Dedifferentiated amniotic fluid mesenchymal stem cell (primary cell): Measurements from ENCODE around the gene CTIF.

Source experiments
- DNase-seq: peaks from one replicate; pipeline ENCODE4 v3.0.0-alpha.2; 2016; ENCODE audit errors: extremely low spot score

Gene CTIF

GRCh38 chr18:48886520-48887293 is 347.9 kb downstream of the CTIF start:
- DNase-seq, result no peak

GRCh38 chr18:48887294-48887904 is 348.6 kb downstream of the CTIF start:
- no peak for DNase-seq

DNA sequence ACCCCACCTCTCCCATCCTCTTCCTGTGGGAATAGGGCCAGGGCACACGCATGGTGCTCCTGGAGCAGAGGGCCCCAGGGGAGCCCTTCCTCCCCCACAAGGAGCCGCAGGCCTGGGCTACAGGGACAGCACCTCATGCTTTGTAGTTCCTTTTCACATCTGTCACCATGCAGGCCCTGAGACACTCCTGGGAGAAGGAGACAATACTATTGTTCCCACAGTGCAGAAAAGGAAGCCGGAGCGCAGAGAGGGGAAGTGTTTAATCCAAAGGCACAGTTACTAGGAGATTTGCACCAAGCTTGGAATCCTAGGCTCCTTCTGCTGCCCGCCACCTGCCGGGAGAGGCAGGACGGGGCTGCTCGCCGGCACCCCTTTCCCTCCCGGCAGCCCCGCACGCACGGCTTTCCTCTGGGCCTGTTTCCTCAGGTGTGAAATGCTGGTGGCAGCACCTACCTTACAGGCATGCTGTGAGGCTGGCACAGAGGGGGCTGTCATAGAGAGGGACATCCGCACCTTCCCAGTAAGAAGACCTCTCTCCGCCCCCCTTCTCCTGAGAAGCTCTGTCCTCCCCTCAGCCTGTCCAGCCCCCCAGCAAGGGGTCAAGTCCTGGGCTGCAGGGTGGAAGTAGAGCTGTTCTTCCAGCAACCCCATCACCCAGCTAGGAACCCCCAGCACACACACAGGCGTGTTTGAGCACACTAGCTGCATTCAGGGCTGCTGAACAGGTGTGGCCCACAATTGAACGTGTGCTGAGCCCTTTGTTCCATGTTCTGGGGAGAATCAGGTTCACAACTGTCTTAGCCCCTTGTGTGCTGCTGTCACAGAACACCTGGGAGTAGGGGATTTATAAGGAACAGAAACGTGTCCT is 349.3 kb downstream of the CTIF start:
- DNase-seq, result no peak

GRCh38 chr18:48888773-48889080 is 349.9 kb downstream of the CTIF start:
- DNase-seq, result no peak

GRCh38 chr18:48889115-48889941 is 350.5 kb downstream of the CTIF start:
- DNase-seq, result no peak

GRCh38 chr18:48889981-48890762 is 351.3 kb downstream of the CTIF start:
- DNase-seq, result no peak

DNA sequence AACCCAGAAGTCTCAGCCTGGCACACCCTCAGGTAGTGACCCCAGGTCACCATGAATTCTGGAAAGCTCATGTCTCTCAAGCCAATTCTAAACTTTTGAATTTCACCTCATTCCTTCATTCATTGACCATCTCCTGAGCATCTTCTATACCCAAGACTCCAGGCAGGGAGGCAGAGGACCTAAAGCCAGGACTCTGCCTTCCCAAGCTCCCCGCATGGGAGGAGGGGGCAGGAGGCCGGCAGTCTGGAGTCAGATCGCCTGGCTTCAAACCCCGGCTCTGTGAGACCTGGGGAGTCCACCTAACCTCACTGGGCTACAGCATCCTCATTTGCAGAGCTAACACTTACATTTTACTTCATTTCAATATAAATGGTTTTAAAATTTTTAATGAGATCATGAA is 352.9 kb downstream of the CTIF start:
- DNase-seq, result no peak

DNA sequence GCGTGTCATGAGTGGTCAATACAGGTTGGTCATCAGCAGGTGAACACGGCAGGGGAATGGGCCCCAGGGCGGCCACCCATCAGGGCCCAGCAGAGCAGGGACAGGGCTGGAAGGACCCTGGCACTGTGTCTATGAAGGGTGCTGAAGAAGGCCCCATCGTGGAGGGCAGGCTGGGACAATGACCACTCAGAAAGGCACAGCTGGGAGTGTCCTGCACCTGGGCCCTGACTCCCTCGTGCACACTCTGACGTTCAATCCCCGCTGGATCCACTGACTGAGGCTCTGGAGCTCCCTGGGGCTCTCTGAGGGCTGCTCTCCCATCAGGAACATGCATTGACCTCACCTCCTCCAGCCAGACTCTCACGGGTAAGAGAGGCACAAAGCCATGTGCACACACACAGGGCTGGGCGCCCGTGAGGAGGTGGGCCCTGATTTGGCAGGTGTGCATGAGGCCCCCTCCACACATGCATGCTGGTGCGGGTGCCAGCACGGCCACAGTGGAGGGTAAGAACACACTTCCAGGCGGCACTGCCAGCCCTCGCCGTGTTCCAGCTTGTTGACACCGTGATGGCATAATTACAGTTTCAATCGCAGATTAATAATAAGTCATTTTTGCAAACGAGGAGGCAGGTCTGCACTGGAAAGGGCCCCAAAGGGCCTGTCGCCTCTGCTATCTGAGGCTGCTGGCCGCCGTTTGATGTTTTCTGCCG is 353.5 kb downstream of the CTIF start:
- no peak for DNase-seq

GRCh38 chr18:48893061-48893607 is 354.3 kb downstream of the CTIF start:
- no peak for DNase-seq

GRCh38 chr18:48893608-48894600 is 355.1 kb downstream of the CTIF start:
- no peak for DNase-seq

GRCh38 chr18:48894799-48895346 is 356.0 kb downstream of the CTIF start:
- no peak for DNase-seq

- no peak for DNase-seq
Observed at GRCh38 chr18:48896326-48896874, 357.6 kb downstream of the CTIF start.

- no peak for DNase-seq
Observed at GRCh38 chr18:48896875-48897511, 358.2 kb downstream of the CTIF start.

DNA sequence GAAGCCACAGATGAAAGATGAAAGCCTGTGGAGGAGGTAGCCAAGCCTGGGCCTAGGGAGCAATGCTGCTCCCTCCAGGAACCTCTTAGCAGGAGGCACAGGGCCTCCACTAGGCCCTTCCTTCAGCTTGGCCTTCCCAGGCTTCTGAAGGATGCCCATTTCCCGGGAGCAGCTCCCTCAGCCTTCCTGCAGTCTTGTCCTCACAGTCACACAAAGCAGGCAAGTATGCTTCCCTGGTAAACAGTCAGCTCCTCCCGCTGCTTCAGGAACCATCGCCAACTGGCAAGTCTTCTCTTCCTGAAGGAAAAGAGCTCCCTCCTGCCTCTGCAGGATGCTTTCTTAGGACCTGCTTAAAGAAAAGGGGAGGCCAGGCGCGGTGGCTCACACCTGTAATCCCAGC is 358.7 kb downstream of the CTIF start:
- DNase-seq, result no peak

DNA sequence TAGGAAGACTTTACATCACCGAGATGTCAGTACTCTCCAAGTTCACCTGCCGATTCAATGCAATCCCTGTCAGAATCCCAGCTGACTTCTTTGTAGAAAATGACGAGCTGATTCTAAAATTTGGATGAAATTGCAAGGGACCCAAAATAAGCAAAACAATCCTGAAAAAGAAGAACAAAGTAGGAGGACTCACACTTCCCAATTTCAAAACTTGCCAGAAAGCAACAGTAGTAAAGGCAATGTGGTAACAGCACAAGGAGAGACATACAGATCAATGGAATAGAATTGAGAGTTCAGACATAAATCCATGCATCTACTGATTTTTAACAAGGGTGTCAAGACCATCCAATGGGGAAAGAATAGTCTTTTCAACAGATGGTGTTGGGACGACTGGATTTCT is 359.7 kb downstream of the CTIF start:
- DNase-seq, result no peak

GRCh38 chr18:48899558-48900174 is 360.8 kb downstream of the CTIF start:
- no peak for DNase-seq

- no peak for DNase-seq
Observed at GRCh38 chr18:48900469-48900868, 361.6 kb downstream of the CTIF start.
